Fibroblast of skin of back (primary cell): Measurements from ENCODE around the gene CHRND.

Experiments used
- DNase-seq: peaks from one replicate; pipeline ENCODE4 v3.0.0-alpha.2; 2013

Gene CHRND

GRCh38 chr2:232488097-232488711 is 37.8 kb upstream of the CHRND start:
- no peak for DNase-seq

GRCh38 chr2:232488721-232489300 is 37.1 kb upstream of the CHRND start:
- DNase-seq = no peak

- no peak for DNase-seq
These were observed 36.3 kb upstream of the CHRND start for GRCh38 chr2:232489516-232490220.

GRCh38 chr2:232490221-232491138 is 35.5 kb upstream of the CHRND start:
- DNase-seq = no peak

- DNase-seq = no peak
These were observed 34.7 kb upstream of the CHRND start for GRCh38 chr2:232491139-232491780.

GRCh38 chr2:232492236-232492848 is 33.6 kb upstream of the CHRND start:
- no peak for DNase-seq

GRCh38 chr2:232492963-232493700 is 32.8 kb upstream of the CHRND start:
- DNase-seq = no peak

GRCh38 chr2:232493701-232494474 is 32.1 kb upstream of the CHRND start:
- no peak for DNase-seq

- no peak for DNase-seq
These were observed 31.4 kb upstream of the CHRND start for GRCh38 chr2:232494542-232494941.

GRCh38 chr2:232495292-232495691 is 30.7 kb upstream of the CHRND start:
- no peak for DNase-seq

GRCh38 chr2:232496501-232497270 is 29.3 kb upstream of the CHRND start:
- DNase-seq = no peak

GRCh38 chr2:232497348-232497747 is 28.6 kb upstream of the CHRND start:
- no peak for DNase-seq

GRCh38 chr2:232498452-232498851 is 27.5 kb upstream of the CHRND start:
- no peak for DNase-seq

GRCh38 chr2:232501331-232501771 is 24.6 kb upstream of the CHRND start:
- DNase-seq = no peak

GRCh38 chr2:232501794-232502390 is 24.1 kb upstream of the CHRND start:
- no peak for DNase-seq

GRCh38 chr2:232502511-232502910 is 23.4 kb upstream of the CHRND start:
- no peak for DNase-seq

- no peak for DNase-seq
These were observed 22.8 kb upstream of the CHRND start for GRCh38 chr2:232502911-232503808.

GRCh38 chr2:232503809-232504323 is 22.1 kb upstream of the CHRND start:
- DNase-seq = no peak
